Measurements from ENCODE around the gene PRELID3B.

GRCh38 chr20:59055302-59055701 lies 12.7 kb upstream of the PRELID3B start:
- TF ChIP-seq TCF12 (IDR thresholded peaks at IDR 0.05; ENCODE audit: low read depth) (no peak), TAF1 (IDR thresholded peaks at IDR 0.05; ENCODE audit: low read depth) (no peak), MAX (IDR thresholded peaks at IDR 0.05) (no peak), EGR1 (IDR thresholded peaks at IDR 0.05) (no peak), RAD21 (IDR thresholded peaks at IDR 0.05; ENCODE audit: low read depth) (no peak), CEBPB (IDR thresholded peaks at IDR 0.05) (no peak), EP300 (IDR thresholded peaks at IDR 0.05; ENCODE audit: borderline replicate concordance) (no peak), REST (IDR thresholded peaks at IDR 0.05; ENCODE audit: low read depth) (no peak), USF1 (IDR thresholded peaks at IDR 0.05) (no peak), ZBTB7A (IDR thresholded peaks at IDR 0.05; ENCODE audit: low read depth) (no peak), TEAD4 (IDR thresholded peaks at IDR 0.05) (no peak), CREB1 (IDR thresholded peaks at IDR 0.05; ENCODE audit: low read depth) (no peak)

Measured in Ishikawa (cell line).